B cell (primary cell): ENCODE data around the gene PGF.

Experiments
- EZH2 ChIP-seq: IDR thresholded peaks from 2 replicates; pipeline ENCODE4 v1.6.1; 2012; ENCODE audit warnings: borderline replicate concordance, low read depth, mild to moderate bottlenecking, moderate library complexity, low read length; ENCODE audit not compliant: insufficient read depth, poor library complexity, severe bottlenecking
- TF ChIP-seq, protein P1 (sequence below): fragments of 200-600 bp; IDR thresholded peaks from one replicate; pipeline ENCODE4 v1.8.0; 2022; ENCODE audit warnings: antibody characterized with exemption, mild to moderate bottlenecking

DNA sequence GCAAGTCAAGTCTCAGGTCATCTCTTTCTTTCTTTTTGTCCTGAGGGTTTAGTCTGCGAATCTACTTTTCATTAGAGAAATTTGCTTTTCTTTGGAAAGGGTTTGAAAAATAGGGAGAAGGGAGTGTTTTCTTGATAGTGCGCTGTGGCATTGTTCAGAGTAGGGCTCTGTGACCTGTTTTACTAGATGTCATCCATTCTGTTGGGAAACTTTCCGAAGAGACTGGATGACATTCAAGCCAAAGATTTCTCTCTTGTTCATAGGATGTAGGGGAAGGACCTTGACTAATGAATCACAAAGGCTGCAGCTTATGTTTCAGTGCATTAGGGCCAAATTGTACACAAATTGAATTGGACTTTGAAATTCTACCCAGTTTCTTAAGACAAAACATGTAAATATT lies 59.0 kb downstream of the PGF start:
- TF ChIP-seq, protein P1, sequence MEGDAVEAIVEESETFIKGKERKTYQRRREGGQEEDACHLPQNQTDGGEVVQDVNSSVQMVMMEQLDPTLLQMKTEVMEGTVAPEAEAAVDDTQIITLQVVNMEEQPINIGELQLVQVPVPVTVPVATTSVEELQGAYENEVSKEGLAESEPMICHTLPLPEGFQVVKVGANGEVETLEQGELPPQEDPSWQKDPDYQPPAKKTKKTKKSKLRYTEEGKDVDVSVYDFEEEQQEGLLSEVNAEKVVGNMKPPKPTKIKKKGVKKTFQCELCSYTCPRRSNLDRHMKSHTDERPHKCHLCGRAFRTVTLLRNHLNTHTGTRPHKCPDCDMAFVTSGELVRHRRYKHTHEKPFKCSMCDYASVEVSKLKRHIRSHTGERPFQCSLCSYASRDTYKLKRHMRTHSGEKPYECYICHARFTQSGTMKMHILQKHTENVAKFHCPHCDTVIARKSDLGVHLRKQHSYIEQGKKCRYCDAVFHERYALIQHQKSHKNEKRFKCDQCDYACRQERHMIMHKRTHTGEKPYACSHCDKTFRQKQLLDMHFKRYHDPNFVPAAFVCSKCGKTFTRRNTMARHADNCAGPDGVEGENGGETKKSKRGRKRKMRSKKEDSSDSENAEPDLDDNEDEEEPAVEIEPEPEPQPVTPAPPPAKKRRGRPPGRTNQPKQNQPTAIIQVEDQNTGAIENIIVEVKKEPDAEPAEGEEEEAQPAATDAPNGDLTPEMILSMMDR = no peak
- TF ChIP-seq EZH2 = no peak
